Adipose tissue (tissue), 3 donors: ENCODE data around the gene TTC7B. TPM values are rescaled to one million over a fixed set of nuclear protein-coding genes. Genes with fewer than 3 reads are reported as not detected.

Experiments used
- H3K27ac ChIP-seq: one replicate; pipeline ENCODE4 v1.5.1; 2013; ENCODE audit warnings: low read depth, low read length
- WGBS, 3 donors: extraction: QIAGEN DNeasy Blood & Tissue Kit; methylation state at CpG; one replicate each; pipeline ENCODE4 v1.1.7; 2013; 5-methylcytosine and 5-hydroxymethylcytosine counted together
- polyA plus RNA-seq, 3 donors: library from polyadenylated mRNA; stranded (reverse); fragments of 200-250 nt; gene quantifications; one replicate each; pipeline ENCODE4 v1.2.3, GENCODE V29; 2013
- donor health status: healthy with polysubstance abuse.
- donor health status: Bipolar disorder and iron deficiency.
- donor health status: healthy.

TTC7B gene
- polyA plus RNA-seq, 3 donors = 14.1 to 35.1 (median 19.7) TPM

- 72 to 83% (median 75%) methylated on average over 7 of the region's 7 CpGs for WGBS, 3 donors
- H3K27ac ChIP-seq = no peak overlapping the region
Observed at GRCh38 chr14:90699016-90699415, 117.2 kb downstream of the TTC7B start.

- no peak overlapping the region for H3K27ac ChIP-seq
- 22 to 60% (median 23%) methylated on average over 7 of the region's 7 CpGs for WGBS, 3 donors
Observed at GRCh38 chr14:90698379-90698869, 117.8 kb downstream of the TTC7B start.

GRCh38 chr14:90697577-90698206, 118.5 kb downstream of the TTC7B start:
- no peak overlapping the region for H3K27ac ChIP-seq
- 21 to 24% (median 22%) methylated on average over 15 of the region's 15 CpGs for WGBS, 3 donors

GRCh38 chr14:90697132-90697531, 119.1 kb downstream of the TTC7B start:
- WGBS, 3 donors = 54 to 57% (median 56%) methylated on average over 2 of the region's 2 CpGs

GRCh38 chr14:90696720-90697119, 119.5 kb downstream of the TTC7B start:
- H3K27ac ChIP-seq = no peak overlapping the region
- WGBS, 3 donors = 56 to 79% (median 58%) methylated on average over 4 of the region's 4 CpGs

More at GRCh38 chr14:90697132-90697531, 119.1 kb downstream of the TTC7B start:
- H3K27ac ChIP-seq = no peak overlapping the region

- 78 to 83% (median 80%) methylated on average over 12 of the region's 12 CpGs for WGBS, 3 donors
- no peak overlapping the region for H3K27ac ChIP-seq
Observed at GRCh38 chr14:90695997-90696660, 120.1 kb downstream of the TTC7B start.

- H3K27ac ChIP-seq = no peak overlapping the region
- whole genome bisulfite sequencing, 3 donors = 81 to 85% (median 82%) methylated on average over 3 of the region's 3 CpGs
Observed at GRCh38 chr14:90693413-90693812, 122.8 kb downstream of the TTC7B start.

GRCh38 chr14:90692826-90693225, 123.4 kb downstream of the TTC7B start:
- 55 to 79% (median 76%) methylated on average over 1 of the region's 1 CpG for WGBS, 3 donors

GRCh38 chr14:90692061-90692460, 124.2 kb downstream of the TTC7B start:
- WGBS, 3 donors = 70 to 81% (median 76%) methylated on average over 2 of the region's 2 CpGs
- no peak overlapping the region for H3K27ac ChIP-seq

More at GRCh38 chr14:90692826-90693225, 123.4 kb downstream of the TTC7B start:
- H3K27ac ChIP-seq = no peak overlapping the region

GRCh38 chr14:90691627-90692026, 124.6 kb downstream of the TTC7B start:
- H3K27ac ChIP-seq = no peak overlapping the region
- WGBS, 3 donors = 93 to 97% (median 96%) methylated on average over 2 of the region's 2 CpGs

- no peak overlapping the region for H3K27ac ChIP-seq
- 93 to 98% (median 96%) methylated on average over 5 of the region's 5 CpGs for WGBS, 3 donors
Observed at GRCh38 chr14:90687680-90688079, 128.6 kb downstream of the TTC7B start.

GRCh38 chr14:90682615-90683014, 133.6 kb downstream of the TTC7B start:
- WGBS, 3 donors = 86 to 96% (median 87%) methylated on average over 7 of the region's 7 CpGs
- H3K27ac ChIP-seq = no peak overlapping the region

GRCh38 chr14:90681929-90682328, 134.3 kb downstream of the TTC7B start:
- H3K27ac ChIP-seq = no peak overlapping the region
- WGBS, 3 donors = 57 to 83% (median 68%) methylated on average over 3 of the region's 3 CpGs

- WGBS, 3 donors = 94 to 97% (median 97%) methylated on average over 6 of the region's 6 CpGs
- no peak overlapping the region for H3K27ac ChIP-seq
Observed at GRCh38 chr14:90678846-90679362, 137.3 kb downstream of the TTC7B start.

- WGBS, 3 donors = 93 to 98% (median 97%) methylated on average over 1 of the region's 1 CpG
- no peak overlapping the region for H3K27ac ChIP-seq
Observed at GRCh38 chr14:90678420-90678819, 137.8 kb downstream of the TTC7B start.

GRCh38 chr14:90677484-90678050, 138.7 kb downstream of the TTC7B start:
- no peak overlapping the region for H3K27ac ChIP-seq
- 56 to 79% (median 64%) methylated on average over 5 of the region's 5 CpGs for WGBS, 3 donors

GRCh38 chr14:90676912-90677311, 139.3 kb downstream of the TTC7B start:
- H3K27ac ChIP-seq = no peak overlapping the region
- 87 to 92% (median 90%) methylated on average over 6 of the region's 6 CpGs for WGBS, 3 donors

GRCh38 chr14:90676356-90676755, 139.9 kb downstream of the TTC7B start:
- WGBS, 3 donors = 84 to 95% (median 85%) methylated on average over 7 of the region's 7 CpGs
- H3K27ac ChIP-seq = no peak overlapping the region

GRCh38 chr14:90675399-90675798, 140.8 kb downstream of the TTC7B start:
- H3K27ac ChIP-seq = no peak overlapping the region
- WGBS, 3 donors = 66 to 81% (median 72%) methylated on average over 7 of the region's 7 CpGs
